A673 (cell line): ENCODE measurements around the gene ABCF1.

Experiments used
- EZH2 ChIP-seq: fragments of 200-600 bp; sonication (generic); IDR thresholded peaks from 2 replicates; pipeline ENCODE4 v1.6.1; 2017; ENCODE audit warnings: borderline replicate concordance, low read depth, mild to moderate bottlenecking, mixed read lengths, antibody characterized with exemption, low read length; ENCODE audit not compliant: poor library complexity, severe bottlenecking
- TF ChIP-seq, protein P1 (sequence below): fragments of 300-800, 200-600 bp; sonication (generic); conservative IDR thresholded peaks from 2 replicates; pipeline ENCODE4 v1.5.1; 2017; ENCODE audit warnings: low read depth, mild to moderate bottlenecking, antibody characterized with exemption, low read length, moderate library complexity, mixed read lengths

DNA sequence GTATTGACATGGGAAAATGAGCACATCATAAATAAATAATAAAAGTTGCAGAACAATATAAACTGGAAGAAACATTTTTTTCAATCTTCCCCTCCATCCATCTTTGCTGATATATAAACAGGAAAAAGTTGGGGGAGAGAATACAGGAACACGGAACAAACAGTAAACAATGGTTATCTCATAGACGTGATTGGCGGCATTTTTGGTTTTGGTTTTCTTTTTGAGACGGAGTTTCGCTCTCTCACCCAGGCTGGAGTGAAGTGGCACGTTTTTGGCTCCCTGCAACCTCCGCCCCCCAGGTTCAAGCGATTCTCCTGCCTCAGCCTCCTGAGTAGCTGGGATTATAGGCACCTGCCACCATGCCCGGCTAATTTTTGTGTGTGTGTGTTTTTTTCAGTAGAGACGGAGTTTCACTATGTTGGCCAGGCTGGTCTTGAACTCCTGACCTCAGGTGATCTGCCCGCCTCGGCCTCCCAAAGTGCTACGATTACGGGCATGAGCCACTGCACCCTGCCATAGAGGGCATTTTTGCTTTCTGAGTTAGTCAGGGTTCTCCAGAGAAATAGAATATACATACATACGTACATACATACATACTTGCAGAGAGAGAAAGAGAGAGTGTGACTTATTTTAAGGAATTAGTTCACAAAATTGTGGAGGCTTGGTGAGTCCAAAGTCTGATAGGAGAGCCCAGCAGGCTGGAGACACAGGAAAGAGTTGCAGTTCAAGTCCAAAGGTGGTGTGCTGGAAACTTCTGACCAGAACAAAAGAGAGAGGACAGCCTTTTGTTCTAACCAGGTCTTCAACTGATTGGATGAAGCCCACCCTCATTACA is 37.6 kb upstream of the ABCF1 start:
- TF ChIP-seq, protein P1, sequence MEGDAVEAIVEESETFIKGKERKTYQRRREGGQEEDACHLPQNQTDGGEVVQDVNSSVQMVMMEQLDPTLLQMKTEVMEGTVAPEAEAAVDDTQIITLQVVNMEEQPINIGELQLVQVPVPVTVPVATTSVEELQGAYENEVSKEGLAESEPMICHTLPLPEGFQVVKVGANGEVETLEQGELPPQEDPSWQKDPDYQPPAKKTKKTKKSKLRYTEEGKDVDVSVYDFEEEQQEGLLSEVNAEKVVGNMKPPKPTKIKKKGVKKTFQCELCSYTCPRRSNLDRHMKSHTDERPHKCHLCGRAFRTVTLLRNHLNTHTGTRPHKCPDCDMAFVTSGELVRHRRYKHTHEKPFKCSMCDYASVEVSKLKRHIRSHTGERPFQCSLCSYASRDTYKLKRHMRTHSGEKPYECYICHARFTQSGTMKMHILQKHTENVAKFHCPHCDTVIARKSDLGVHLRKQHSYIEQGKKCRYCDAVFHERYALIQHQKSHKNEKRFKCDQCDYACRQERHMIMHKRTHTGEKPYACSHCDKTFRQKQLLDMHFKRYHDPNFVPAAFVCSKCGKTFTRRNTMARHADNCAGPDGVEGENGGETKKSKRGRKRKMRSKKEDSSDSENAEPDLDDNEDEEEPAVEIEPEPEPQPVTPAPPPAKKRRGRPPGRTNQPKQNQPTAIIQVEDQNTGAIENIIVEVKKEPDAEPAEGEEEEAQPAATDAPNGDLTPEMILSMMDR = no peak
- TF ChIP-seq EZH2 = no peak
